Measurements from ENCODE around the gene ILRUN. TPM values are rescaled to one million over a fixed set of nuclear protein-coding genes. Genes with fewer than 3 reads are reported as not detected.
A peak's percentile ranks its signal among the peaks of the same experiment; 100 is the strongest.

ILRUN gene
- total and polyA plus RNA-seq, 9 of the 15 experiments (the other 6 are each of a cell fraction or from before 2014, with no cell fraction given) = 24.9 to 78.9 (median 53.4) TPM

- no peak for TF ChIP-seq ETV5 (CRISPR knock-in tag; IDR thresholded peaks at IDR 0.05; ENCODE audit: low read depth)
- TF ChIP-seq KLF1 (tag; IDR thresholded peaks at IDR 0.05) = no peak
- no peak for TF ChIP-seq HINFP (tag; conservative IDR thresholded peaks at IDR 0.05; ENCODE audit: low read depth)
- no peak for TF ChIP-seq ZBTB11 (CRISPR knock-in tag; IDR thresholded peaks at IDR 0.05)
- TF ChIP-seq FUS (optimal IDR thresholded peaks at IDR 0.05; ENCODE audit: low read depth, low read length) = no peak
- no peak for TF ChIP-seq ZBTB8A (IDR thresholded peaks at IDR 0.05; ENCODE audit: partially characterized antibody)
- TF ChIP-seq PBX2 (CRISPR knock-in tag; IDR thresholded peaks at IDR 0.05; ENCODE audit: low read depth) = no peak
- peak; percentile 35; the same call in 1 of the 2 replicates for TF ChIP-seq PBX2 (tag; conservative IDR thresholded peaks at IDR 0.05; ENCODE audit: low read depth)
- TF ChIP-seq GMEB1 (CRISPR knock-in tag; IDR thresholded peaks at IDR 0.05) = no peak
- TF ChIP-seq RBM39 (optimal IDR thresholded peaks at IDR 0.05; ENCODE audit: low read depth, low read length) = no peak
- no peak for TF ChIP-seq ZNF57 (CRISPR knock-in tag; IDR thresholded peaks at IDR 0.05)
- TF ChIP-seq ZNF253 (CRISPR knock-in tag; conservative IDR thresholded peaks at IDR 0.05) = no peak
- no peak for TF ChIP-seq GTF2A2 (tag; IDR thresholded peaks at IDR 0.05)
- TF ChIP-seq, protein P1, sequence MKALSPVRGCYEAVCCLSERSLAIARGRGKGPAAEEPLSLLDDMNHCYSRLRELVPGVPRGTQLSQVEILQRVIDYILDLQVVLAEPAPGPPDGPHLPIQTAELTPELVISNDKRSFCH (CRISPR knock-in tag; IDR thresholded peaks at IDR 0.05) = no peak
- TF ChIP-seq, protein P1 (tag; IDR thresholded peaks at IDR 0.05) = no peak
- TF ChIP-seq ZBTB7A (IDR thresholded peaks at IDR 0.05; ENCODE audit: borderline replicate concordance, control insufficient read depth, low read depth, low read length) = no peak
These were observed 18.1 kb upstream of the ILRUN start (continued) for GRCh38 chr6:34714663-34715062.

All from K562 (cell line).